ENCODE measurements around the gene CGB1.

The CGB1 gene

DNA sequence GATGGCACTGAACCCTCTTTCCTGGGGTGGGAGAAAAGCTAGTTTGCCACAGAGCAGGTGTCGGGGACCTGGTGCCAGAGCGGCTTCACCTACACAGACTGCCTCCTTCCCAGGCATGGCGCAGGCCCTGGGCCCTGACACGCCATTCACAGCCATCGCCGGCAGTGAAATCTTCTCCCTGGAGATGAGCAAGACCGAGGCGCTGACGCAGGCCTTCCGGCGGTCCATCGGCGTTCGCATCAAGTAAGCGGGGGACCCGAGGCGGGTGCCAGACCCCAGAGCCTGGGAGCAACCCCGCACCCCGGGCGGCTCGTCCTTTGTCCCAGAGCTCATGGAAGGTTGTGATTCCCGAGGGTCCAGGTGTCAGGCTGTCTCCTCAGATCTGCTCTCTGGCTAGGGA is 29.8 kb downstream of the CGB1 start:
- no peak for DNase-seq (ENCODE audit: low read depth)
- TF ChIP-seq, protein P1, sequence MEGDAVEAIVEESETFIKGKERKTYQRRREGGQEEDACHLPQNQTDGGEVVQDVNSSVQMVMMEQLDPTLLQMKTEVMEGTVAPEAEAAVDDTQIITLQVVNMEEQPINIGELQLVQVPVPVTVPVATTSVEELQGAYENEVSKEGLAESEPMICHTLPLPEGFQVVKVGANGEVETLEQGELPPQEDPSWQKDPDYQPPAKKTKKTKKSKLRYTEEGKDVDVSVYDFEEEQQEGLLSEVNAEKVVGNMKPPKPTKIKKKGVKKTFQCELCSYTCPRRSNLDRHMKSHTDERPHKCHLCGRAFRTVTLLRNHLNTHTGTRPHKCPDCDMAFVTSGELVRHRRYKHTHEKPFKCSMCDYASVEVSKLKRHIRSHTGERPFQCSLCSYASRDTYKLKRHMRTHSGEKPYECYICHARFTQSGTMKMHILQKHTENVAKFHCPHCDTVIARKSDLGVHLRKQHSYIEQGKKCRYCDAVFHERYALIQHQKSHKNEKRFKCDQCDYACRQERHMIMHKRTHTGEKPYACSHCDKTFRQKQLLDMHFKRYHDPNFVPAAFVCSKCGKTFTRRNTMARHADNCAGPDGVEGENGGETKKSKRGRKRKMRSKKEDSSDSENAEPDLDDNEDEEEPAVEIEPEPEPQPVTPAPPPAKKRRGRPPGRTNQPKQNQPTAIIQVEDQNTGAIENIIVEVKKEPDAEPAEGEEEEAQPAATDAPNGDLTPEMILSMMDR (IDR thresholded peaks at IDR 0.05; ENCODE audit: control insufficient read depth, extremely low read depth, insufficient read depth): no peak
- H3K4me3 ChIP-seq (ENCODE audit: low read depth, low read length): no peak overlapping the region

DNA sequence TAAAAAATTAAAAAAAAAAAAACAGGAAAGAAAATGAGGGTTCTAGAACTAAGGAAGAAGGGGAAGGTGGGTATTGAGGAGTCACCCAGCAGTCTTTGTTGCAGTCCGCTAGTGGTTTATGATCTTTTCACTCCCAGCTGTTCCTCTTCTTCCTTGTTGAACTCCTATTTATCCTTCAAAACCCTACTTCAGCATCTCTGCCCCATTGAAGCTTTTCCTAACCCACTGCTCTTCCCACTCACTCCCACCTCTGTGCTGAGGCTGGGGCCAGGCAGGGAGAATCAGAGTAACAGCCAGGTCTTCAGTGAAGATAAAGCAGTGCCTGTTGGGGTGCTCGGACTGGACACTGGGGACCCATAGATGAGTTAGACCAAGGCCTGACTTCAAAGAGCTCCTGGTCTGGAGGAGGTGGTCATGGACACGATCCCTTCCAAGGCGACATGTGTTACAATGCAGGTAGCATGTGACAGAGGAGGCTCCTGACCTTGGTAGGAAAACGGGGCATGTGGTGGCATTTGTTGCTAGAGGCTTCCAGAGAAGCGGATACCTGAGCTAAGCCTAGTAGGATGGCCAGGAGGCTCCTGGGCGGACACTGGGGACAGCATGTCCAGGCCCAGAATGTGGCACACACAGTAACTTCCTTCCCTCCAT is 31.6 kb downstream of the CGB1 start:
- TF ChIP-seq, protein P1 (IDR thresholded peaks at IDR 0.05; ENCODE audit: control insufficient read depth, extremely low read depth, insufficient read depth): no peak
- no peak for DNase-seq (ENCODE audit: low read depth)

DNA sequence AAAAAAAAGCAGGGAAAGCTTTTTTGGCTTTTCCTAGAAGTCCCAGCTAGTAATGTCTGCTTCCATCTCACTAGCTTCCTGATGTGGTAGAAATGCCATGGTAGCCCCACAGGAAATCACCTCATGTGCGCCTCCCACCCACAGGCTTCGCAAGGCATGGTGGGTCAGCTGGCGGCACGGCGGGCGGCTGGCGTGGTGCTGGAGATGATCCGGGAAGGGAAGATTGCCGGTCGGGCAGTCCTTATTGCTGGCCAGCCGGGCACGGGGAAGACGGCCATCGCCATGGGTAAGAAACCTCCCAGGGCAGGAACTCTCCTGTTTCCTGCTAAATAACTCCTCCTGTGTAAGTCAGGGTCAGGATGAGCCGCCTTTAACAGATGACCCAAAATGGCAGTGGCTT is 32.6 kb downstream of the CGB1 start:
- no peak overlapping the region for H3K4me3 ChIP-seq (ENCODE audit: low read depth, low read length)
- no peak for DNase-seq (ENCODE audit: low read depth)
- TF ChIP-seq, protein P1 (IDR thresholded peaks at IDR 0.05; ENCODE audit: control insufficient read depth, extremely low read depth, insufficient read depth): no peak

More for the DNA sequence above, 31.6 kb downstream of the CGB1 start:
- no peak overlapping the region for H3K4me3 ChIP-seq (ENCODE audit: low read depth, low read length)

DNA sequence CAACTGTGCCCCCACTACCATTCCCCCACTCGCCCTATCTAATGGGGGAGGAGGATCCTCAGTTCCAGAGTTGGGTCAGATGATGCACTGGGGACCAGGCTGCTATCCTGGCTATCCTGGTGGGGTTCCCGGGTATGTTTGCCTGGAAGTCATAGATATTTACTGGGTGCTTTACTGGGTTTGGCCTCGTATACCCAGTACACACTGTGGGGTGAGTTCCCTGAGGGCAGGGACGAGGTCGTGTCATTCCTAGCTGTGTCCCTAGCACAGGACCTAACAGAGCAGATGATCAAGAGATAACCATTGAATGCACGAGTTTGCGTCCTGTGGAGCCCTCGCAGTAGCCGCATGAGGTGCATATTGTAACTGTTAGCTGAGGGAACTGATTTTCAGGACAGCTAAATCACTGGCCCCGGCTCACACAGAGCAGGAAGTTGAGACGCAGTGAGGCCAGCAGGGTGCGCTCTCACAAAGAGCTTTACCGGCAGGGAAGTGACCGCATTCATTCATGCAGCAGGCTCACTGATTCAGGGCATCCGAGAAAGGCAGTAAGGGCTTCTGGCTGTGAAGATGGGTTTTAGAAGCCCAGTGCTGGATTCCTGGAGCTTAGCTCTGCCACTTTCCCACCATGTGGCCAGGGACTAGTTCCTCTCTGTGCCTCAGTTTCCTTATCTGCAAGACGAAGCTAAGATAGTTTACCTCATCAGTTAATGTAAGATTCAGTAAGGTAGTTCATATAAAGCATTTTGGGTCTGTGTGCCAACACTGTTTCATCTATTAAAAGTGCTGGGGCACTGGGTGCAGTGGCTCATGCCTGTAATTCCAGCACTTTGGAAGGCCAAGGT is 37.0 kb downstream of the CGB1 start:
- TF ChIP-seq, protein P1 (IDR thresholded peaks at IDR 0.05; ENCODE audit: control insufficient read depth, extremely low read depth, insufficient read depth): peak; percentile 23; the same call in 1 of the 2 replicates
- DNase-seq (ENCODE audit: low read depth): no peak

DNA sequence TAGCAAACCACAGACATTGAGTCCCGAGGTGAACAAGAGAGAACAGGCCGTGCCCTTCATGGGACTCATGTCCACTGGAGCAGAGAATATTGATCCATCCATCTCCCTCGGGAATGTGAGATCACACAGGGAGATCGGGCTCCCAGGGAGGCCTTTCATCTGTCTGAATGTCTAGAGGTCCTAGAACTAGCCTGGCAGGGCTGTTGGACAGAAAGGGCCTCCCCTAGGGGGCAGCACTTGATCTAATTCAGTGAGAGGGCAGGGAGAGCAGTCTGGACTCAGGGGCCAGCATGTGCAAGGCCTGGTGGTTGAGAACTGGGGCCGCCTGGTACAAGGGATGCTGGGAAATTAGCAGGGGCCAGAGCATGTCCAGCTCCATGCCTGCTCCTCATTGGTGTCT is 38.7 kb downstream of the CGB1 start:
- no peak overlapping the region for H3K4me3 ChIP-seq (ENCODE audit: low read depth, low read length)
- no peak for DNase-seq (ENCODE audit: low read depth)
- TF ChIP-seq, protein P1 (IDR thresholded peaks at IDR 0.05; ENCODE audit: control insufficient read depth, extremely low read depth, insufficient read depth): peak; percentile 23; the same call in 1 of the 2 replicates

More for the DNA sequence above, 37.0 kb downstream of the CGB1 start:
- H3K4me3 ChIP-seq (ENCODE audit: low read depth, low read length): no peak overlapping the region

DNA sequence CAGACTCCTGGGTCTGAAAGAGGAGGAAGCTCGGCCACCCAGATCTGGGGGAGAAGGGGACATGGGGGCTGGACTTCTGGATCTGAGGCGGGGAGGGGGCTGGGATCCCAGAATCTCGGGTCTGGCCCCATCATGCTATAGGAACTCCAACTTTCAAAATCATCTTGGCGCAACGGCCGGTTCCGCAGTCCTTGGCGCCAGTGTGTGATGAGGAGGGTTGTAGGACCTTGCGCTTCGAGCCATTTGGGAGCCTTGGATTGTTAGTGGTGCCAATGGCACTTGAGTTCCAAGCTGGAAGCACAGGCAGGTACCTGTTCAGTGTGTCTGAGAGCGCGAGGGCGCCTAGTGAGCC is 42.7 kb downstream of the CGB1 start:
- H3K4me3 ChIP-seq (ENCODE audit: low read depth, low read length): peak overlapping the region; percentile 88
- TF ChIP-seq, protein P1 (IDR thresholded peaks at IDR 0.05; ENCODE audit: control insufficient read depth, extremely low read depth, insufficient read depth): no peak
- DNase-seq (ENCODE audit: low read depth): no peak
